Right lobe of liver (tissue), 4 donors: ENCODE data around the gene CRYBG3.

Experiments used
- POLR2A ChIP-seq: fragments of 450-650 bp; IDR thresholded peaks from one replicate; pipeline ENCODE4 v1.6.1; 2017; ENCODE audit warnings: antibody characterized with exemption, mild to moderate bottlenecking
- TF ChIP-seq, protein P1 (sequence below), 4 donors: fragments of 200-600 bp in 3 of 4; fragments of 450-650 bp in 1 of 4; IDR thresholded peaks; one replicate each; pipeline versions ENCODE4 v1.5.1 to v1.8.0; 2016 to 2022; ENCODE audit warnings: antibody characterized with exemption in 4 of 4, mild to moderate bottlenecking in 2 of 4
- donor health status: DM: no; HTN: no; CAD: no.
- donor health status: DM: no; HTN: no; CAD: no.
- donor health status: DM: no; HTN: yes; CAD: no.

DNA sequence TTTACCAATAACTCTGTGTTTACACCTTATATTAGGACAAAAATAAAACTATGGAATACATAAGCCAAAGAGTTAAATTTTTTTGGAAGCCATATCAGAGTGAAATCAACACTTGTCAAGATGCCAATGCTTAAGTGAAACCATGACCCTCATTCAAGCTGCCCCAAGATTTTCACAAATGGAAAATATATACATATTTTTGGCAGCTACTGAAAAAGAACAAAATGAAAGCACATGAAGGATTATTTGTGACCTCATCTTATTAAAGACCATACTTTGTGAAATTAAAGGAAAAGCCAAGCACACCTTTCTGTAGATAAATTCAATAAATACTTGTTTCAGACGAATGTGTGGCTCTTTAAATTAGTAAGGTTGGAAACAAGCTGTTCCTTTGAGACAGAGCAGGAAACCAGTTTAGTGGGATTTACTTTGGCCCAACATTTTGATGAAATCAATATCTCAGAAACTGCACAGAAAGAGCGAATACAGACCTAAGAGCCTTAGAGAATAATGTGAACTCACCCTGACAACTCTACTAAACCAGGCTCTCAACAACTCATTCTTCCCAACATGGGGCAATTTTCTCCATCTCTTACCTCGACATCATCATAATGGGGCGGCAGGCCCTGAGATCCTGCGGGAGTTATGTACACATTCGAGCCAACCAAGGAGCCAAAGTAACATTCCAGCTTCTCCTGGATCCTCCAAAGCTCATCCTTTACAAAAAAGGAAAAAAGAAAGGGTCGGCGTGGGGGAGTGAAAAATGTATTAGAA lies 139.4 kb downstream of the CRYBG3 start:
- TF ChIP-seq, protein P1, sequence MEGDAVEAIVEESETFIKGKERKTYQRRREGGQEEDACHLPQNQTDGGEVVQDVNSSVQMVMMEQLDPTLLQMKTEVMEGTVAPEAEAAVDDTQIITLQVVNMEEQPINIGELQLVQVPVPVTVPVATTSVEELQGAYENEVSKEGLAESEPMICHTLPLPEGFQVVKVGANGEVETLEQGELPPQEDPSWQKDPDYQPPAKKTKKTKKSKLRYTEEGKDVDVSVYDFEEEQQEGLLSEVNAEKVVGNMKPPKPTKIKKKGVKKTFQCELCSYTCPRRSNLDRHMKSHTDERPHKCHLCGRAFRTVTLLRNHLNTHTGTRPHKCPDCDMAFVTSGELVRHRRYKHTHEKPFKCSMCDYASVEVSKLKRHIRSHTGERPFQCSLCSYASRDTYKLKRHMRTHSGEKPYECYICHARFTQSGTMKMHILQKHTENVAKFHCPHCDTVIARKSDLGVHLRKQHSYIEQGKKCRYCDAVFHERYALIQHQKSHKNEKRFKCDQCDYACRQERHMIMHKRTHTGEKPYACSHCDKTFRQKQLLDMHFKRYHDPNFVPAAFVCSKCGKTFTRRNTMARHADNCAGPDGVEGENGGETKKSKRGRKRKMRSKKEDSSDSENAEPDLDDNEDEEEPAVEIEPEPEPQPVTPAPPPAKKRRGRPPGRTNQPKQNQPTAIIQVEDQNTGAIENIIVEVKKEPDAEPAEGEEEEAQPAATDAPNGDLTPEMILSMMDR (IDR thresholded peaks at IDR 0.05), result no peak
- TF ChIP-seq POLR2A, result no peak
